GM18499 (cell line): ENCODE measurements around the gene GGACT.
A peak's percentile ranks its signal among the peaks of the same experiment; 100 is the strongest.
"Not testable (repeated sequence)": the region's sequence is repeated elsewhere in the genome, so short reads cannot be mapped to it uniquely, and the experiment has no call there.

ENCODE experiments used
- ATAC-seq: cut with Tn5 transposase; IDR thresholded peaks from one replicate; pipeline ENCODE4 v1.9.1; 2021; ENCODE audit warnings: moderate number of reproducible peaks; ENCODE audit not compliant: insufficient read depth, unreplicated experiment

The GGACT gene

DNA sequence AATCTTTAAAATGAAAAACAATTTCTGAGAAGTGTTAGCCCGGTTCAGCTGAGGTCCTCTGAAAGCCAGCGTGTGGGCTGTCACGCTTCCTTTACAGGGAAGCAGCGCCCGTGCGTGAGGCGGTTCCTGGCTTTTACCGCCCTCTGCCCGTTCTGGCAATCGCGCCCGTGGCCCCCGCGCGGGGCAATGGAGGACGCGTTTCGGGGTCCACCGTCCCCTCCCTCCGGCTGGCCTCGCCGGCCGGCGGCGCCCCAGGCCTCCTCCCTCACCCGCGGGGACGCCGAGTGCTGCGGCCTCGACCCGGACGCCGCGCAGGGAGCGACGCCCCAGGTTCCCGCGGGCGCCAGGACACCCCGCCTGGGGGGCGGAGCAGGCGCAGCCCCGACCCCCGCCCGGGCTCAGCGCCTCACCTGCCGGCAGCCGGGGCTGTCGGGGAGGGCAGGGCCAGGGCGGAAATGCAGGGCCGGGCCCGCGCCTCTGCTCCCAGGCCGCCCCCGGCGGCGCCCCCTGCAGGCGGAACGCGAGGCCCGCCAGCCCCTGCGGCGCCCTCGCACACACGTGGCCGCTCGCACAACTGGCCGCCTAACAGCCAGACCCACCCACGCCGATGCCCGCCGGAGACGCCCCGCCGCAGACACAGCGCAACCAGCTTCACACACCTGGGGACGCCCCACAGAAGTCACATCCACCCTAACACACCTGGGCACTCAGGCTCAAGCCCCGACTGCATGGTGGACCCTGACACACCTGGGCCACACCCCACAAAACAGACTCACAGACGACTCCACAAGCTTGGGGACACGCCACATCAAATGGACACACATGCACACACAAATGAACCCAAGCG, at the start of gene GGACT:
Gene GGACT, minus strand, starts transcription at position 459 of the 847 bp plus-strand sequence. CDS start 56,198 bp downstream, outside the sequence.
- peak; percentile 88 for ATAC-seq

DNA sequence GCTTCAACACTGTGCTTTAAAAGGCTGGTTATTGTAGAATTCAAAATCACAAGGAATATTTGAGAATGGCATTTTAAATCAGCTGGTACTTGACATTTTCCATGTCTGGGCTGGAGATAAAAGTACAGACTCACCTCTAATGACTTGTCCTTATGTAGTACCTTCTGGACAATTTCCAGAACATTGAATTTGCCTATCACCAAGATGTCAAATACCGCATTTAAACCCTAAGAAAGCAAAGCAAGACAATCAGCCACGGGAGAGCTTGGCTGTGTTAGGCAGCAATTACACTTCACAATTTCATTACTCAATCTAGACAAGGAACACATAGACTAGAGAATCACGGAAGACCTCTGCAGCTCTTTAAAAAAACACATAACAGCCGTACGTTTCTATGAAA, 49.2 kb upstream of the GGACT start:
- ATAC-seq = no peak

DNA sequence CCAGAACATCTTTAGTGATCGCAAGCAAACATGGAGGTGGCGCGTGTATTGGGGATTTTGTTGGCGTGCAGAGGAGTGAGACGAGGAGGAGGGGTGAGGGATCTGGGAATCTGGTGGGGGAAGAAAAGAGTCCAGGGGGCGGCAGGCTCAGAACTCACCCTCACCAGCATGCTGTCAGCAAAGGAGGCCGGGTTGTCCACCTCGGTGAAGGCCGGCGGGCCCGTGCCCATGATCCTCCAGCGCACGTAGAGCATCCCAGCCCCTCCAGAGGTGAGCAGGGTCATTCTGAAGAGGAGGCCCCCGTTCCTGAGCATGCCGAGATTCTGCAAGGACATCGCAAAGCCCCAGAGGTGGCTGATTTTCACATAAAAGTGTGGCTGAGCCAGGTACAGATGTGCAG, 48.8 kb upstream of the GGACT start:
- ATAC-seq = no peak

GRCh38 chr13:100636441-100636840, 47.9 kb upstream of the GGACT start:
- ATAC-seq = no peak

- ATAC-seq = no peak
These were observed 47.4 kb upstream of the GGACT start for GRCh38 chr13:100636004-100636403.

- no peak for ATAC-seq
These were observed 46.1 kb upstream of the GGACT start for GRCh38 chr13:100634696-100635095.

DNA sequence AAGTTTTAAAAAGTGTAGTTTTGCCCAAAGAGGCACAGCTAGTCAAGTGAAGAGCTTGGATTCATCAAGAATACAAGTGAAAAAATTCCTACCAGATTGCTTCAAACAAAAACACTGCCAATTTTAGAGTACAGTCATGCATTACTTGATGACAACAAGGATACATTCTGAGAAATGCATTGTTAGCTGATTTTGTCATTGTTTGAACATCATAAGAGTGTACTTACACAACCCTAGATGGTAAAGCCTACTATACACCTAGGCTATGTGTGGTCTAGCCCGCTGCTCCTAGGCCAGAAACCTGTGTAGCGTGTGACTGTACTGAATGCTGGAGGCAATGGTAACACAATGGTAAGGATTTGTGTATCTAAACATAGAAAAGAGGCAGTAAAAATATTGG, 44.9 kb upstream of the GGACT start:
- no peak for ATAC-seq

- ATAC-seq = no peak
These were observed 42.0 kb upstream of the GGACT start for GRCh38 chr13:100630555-100630954.

GRCh38 chr13:100627120-100627519, 38.5 kb upstream of the GGACT start:
- no peak for ATAC-seq

GRCh38 chr13:100625447-100625846, 36.9 kb upstream of the GGACT start:
- no peak for ATAC-seq

- ATAC-seq = no peak
These were observed 32.2 kb upstream of the GGACT start for GRCh38 chr13:100620792-100621191.

- ATAC-seq = no peak
These were observed 31.4 kb upstream of the GGACT start for GRCh38 chr13:100619940-100620339.

DNA sequence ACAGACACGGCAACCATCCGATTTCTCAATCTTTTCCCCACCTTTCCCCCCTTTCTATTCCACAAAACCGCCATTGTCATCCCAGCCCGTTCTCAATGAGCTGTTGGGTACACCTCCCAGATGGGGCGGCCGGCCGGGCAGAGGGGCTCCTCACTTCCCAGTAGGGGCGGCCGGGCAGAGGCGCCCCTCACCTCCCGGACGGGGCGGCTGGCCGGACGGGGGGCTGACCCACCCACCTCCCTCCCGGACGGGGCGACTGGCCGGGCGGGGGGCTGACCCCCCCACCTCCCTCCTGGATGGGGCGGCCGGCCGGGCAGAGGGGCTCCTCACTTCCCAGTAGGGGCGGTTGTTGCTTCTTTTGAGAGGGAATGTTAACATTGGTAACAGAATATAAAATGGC, 30.3 kb upstream of the GGACT start:
- not testable (repeated sequence) for ATAC-seq

GRCh38 chr13:100613031-100613430, 24.4 kb upstream of the GGACT start:
- no peak for ATAC-seq

GRCh38 chr13:100611678-100612492, 23.3 kb upstream of the GGACT start:
- ATAC-seq = no peak

- no peak for ATAC-seq
These were observed 22.1 kb upstream of the GGACT start for GRCh38 chr13:100610391-100611347.

GRCh38 chr13:100608906-100609305, 20.3 kb upstream of the GGACT start:
- peak; percentile 93 for ATAC-seq

DNA sequence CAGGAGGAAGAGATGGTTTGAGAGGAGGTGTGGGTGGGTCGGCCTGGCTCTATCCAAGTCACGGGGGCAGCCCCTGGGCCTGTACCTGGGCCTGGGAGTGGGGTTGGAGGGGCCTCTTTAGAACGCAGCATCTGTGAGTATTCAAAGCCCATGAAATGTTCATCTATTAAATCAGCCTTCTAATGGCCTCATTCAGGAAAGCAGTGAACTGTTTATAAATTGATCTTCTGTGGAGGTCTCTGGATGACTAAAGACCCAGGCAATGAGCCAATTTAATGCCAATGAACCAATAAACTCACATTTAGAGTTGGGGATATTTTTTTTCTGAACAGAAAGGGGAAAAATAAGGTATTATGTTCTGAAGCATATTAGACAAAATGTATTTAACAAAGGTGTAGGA, 19.9 kb upstream of the GGACT start:
- ATAC-seq = no peak

- no peak for ATAC-seq
These were observed 16.5 kb upstream of the GGACT start for GRCh38 chr13:100604918-100605710.
